Adrenal gland (tissue), 5 donors: ENCODE results near the gene C1orf174.

Experiments
- CTCF ChIP-seq, 6 experiments: fragments of 450-650 bp in 4 of 6; fragments of 200-600 bp in 2 of 6; sonication (generic) in 1 of 6; IDR thresholded peaks; 1 replicate in 5 of 6; 2 replicates in 1 of 6; pipeline versions ENCODE4 v1.5.1 to v1.8.0; 2016 to 2021; ENCODE audit warnings: antibody characterized with exemption in 6 of 6, mild to moderate bottlenecking in 2 of 6, moderate library complexity in 1 of 6
- POLR2A ChIP-seq, 2 donors: fragments of 450-650 bp; IDR thresholded peaks; one replicate each; pipeline ENCODE4 v1.6.1; 2017; ENCODE audit warnings: antibody characterized with exemption in 2 of 2, mild to moderate bottlenecking in 2 of 2, moderate library complexity in 1 of 2
- donor health status: DM: no; HTN: no; CAD: no.

GRCh38 chr1:3926956-3927355 is 26.9 kb upstream of the C1orf174 start:
- TF ChIP-seq CTCF (IDR thresholded peaks at IDR 0.05), result no peak
- TF ChIP-seq POLR2A (IDR thresholded peaks at IDR 0.05), result no peak
